Ramos (cell line): Measurements from ENCODE around the gene KCNC1.

Experiments
- in situ Hi-C: fragments of 300-500 bp; cut with MboI; formaldehyde crosslinking; loops from one replicate; pipeline ENCODE4 v1.14.3; 2022; ENCODE audit warnings: low sequenced_read_pairs; ENCODE audit not compliant: unreplicated experiment

The KCNC1 gene

DNA sequence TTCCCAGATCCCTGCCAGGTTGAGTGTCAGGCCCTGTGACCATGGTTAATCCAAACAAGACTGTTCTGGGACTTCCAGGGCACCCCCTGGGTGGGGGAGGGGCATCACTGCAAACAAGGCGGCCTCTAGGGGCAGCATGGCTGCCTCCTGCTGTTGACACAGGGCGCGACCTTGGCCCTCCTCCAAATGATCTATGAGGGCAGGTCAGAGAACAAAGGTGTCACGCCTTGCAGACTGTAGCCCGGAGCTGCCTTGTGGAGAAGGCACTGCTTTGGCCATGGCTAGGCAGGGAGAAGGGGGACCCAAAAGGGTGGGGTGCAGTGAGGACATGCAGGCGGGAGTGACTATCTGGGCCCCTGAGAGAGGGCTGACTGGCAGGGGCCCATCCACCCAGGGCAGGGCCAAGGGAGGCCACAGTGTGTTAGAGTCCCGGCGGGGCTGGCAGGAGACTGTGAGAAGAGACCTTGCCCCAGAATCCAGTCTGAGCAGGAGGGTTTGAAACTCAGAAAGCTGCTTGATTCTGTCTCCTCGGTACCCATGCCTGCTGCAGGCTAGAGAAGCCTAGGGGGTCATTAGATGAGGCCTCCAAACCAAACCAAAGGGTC, 35.6 kb downstream of the KCNC1 start:
- in situ Hi-C loops: no loop called here

- in situ Hi-C loops: no loop called here
Observed at GRCh38 chr11:17770917-17771316, 36.3 kb downstream of the KCNC1 start.

GRCh38 chr11:17771415-17771814, 36.8 kb downstream of the KCNC1 start:
- in situ Hi-C loops: no loop called here

DNA sequence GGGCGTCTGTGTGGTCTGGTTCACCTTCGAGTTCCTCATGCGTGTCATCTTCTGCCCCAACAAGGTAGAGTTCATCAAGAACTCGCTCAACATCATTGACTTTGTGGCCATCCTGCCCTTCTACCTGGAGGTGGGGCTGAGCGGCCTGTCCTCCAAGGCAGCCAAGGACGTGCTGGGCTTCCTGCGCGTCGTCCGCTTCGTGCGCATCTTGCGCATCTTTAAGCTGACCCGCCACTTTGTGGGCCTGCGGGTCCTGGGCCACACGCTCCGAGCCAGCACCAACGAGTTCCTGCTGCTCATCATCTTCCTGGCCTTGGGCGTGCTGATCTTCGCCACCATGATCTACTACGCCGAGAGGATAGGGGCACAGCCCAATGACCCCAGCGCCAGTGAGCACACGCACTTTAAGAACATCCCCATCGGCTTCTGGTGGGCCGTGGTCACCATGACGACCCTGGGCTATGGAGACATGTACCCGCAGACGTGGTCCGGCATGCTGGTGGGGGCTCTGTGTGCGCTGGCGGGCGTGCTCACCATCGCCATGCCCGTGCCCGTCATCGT, 37.3 kb downstream of the KCNC1 start:
- in situ Hi-C loops: no loop called here

DNA sequence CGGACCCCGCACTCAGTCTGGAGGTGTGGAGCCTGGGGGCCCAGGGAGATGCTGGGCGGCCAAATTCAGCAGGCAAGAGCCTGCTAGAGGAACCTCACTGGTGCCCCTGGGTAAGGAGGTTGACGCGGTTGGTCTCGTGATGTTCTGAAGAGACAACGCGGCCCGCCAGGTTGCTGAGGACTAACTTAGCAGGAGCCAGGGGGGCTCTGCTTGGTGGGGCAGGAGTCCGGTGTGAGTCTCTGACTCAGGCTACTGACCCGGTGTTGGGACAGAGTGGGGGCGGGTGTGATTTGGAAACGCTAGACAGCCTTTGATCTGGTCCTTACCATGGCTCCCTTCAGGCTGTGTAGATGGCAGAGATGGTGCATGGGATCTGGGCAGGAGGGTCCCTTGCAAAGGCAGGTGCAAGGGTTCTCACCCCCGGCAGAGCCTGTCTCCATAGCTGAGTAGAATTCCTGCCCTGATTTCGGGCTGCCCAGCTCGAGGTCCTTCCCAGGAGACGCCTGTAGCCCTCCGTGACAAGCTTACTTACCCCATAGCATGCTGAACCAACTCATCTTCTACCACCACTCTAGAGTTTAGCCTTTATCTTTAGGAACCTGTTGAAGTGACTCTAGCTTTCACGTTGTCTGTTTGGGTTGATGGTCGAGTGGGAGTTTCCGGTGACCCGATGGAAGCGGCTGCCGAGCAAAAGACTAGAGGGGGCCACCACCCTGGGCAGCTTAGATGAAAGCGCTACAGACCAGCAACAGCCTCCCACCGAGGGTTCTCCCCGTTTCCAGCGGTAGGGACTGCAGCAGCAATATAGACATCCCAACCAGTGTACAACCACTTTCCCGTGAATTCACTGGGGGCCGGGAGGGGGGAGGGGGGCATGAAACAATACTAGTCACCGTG, 38.4 kb downstream of the KCNC1 start:
- in situ Hi-C loops: no loop called here

GRCh38 chr11:17773674-17774073, 39.1 kb downstream of the KCNC1 start:
- in situ Hi-C loops: no loop called here

- in situ Hi-C loops: no loop called here
Observed at GRCh38 chr11:17774232-17775034, 39.9 kb downstream of the KCNC1 start.

DNA sequence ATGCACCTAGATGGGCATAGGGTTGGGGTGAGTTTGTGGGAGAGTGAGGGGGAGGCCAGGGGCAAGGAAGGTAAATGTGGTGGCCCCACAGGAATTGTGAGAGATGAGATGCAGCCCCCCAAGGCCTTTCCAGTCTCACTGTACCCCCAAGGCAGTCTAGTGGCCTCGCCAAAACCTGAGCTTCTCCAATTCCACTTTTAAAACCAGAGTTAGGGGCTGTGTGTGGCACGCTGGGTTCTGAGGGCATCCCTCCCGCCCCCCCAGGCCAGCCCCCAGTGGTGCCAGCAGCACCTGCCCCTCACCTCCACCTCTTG, 40.4 kb downstream of the KCNC1 start:
- in situ Hi-C loops: no loop called here

- in situ Hi-C loops: no loop called here
Observed at GRCh38 chr11:17775507-17776211, 41.1 kb downstream of the KCNC1 start.

DNA sequence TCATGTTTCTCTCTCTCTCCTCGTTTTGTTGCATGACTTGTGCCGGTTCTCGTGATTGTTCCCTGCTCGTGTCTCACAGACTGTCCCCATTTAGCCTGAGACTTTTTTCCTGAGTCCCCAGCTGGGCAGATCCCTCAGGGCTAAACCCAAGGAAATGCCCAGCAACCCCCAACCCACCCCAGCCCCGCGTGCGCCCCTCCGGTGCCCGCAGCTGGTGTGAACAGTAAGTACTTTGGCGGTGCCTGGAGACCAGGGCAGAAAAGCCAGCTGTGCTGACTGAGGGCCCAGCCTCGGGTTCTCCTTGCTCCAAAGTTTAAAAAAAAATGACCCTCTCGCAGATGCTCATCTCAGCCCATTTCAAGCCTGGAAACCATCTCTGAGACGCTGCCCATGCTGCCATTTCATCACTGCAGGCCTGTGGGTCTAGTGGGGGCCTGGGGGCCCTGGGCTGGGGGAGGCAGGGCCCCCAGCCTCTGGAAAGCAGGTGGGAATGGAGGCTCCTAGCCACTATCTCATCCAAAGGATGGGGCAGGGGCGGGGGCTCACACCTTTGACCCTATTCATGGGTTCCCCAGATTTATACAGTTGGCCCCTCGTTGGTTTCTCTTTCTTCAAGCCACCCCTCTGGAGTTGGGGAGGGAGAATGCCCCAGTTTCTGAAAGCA, 41.8 kb downstream of the KCNC1 start:
- in situ Hi-C loops: no loop called here

GRCh38 chr11:17777086-17777737, 42.6 kb downstream of the KCNC1 start:
- in situ Hi-C loops: no loop called here

GRCh38 chr11:17777738-17778091, 43.1 kb downstream of the KCNC1 start:
- in situ Hi-C loops: no loop called here

DNA sequence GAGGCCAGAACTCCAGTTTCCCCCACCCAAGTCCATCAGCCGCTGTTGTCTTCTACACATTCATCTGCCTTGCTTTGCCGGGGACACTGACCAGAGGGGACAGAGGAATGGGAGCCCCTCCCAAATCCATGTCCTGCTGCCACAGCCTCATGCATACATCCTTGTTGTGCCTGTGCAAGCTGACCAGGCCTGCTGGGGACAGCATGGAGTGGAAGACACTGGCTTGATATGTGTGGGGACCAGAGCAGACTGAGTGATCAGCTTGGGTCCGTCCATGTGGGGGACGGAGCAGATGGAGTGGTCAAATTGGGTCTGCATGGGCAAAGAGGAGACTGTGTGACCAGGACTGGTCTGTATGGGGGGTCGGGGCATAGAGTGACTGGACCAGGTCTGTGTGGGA, 43.8 kb downstream of the KCNC1 start:
- in situ Hi-C loops: no loop called here

DNA sequence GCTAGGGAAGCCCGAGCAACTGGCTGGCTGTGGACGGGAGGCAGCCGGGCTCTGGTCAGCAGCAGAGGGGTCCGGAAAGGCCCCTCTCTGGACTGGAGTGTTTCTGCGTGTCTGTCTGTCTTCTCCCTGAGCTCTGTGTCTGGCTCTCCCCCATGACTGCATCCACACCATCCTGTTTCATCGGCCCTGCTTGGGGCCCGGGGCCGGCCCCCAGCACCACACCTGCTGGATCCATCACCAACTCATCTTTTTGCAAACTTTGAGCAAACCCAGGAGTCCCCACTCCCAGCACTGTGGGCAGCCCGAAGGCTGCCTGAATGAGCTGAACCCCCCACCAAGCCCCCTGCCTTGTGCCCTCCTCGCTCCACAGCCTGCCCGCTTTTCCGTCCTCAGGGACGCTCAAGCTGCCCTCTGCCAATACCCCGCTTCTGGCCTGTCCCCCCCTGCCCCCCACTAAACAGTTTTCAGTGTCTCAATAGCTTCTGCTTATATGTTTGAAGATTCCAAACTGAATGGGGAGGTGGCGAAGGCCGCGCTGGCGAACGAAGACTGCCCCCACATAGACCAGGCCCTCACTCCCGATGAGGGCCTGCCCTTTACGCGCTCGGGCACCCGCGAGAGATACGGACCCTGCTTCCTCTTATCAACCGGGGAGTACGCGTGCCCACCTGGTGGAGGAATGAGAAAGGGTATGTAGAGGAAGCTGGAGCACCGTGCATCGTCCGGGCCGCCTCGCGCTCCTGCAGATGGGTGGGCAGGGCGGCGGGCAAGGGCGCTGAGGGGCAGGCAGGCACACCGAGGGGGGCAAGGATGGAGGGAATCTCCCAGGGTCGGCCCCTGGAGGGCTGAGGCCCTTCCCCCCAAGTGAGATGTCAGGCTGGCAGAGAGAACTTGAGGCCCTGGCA, 44.6 kb downstream of the KCNC1 start:
- in situ Hi-C loops: no loop called here

GRCh38 chr11:17779861-17780594, 45.4 kb downstream of the KCNC1 start:
- in situ Hi-C loops: no loop called here

DNA sequence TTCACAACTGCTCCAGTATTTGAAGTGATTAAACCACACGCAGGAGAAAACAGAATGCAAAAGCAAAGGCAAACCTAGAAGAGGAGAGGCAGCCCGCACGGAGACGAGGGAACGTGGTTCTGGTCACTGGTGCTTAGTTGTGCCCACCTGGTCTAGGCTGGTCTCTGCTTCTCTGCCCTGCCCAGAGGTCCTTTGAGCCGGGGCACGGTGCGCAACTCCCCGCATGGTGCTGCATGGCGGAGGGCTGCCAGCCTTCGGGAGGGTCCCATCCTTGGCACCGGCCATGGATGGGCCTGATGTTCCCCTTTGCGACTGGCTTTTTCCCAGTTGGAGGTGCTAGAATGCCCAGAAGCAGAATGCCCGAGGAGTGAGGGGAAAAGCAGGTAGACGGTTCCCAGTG, 46.1 kb downstream of the KCNC1 start:
- in situ Hi-C loops: no loop called here

DNA sequence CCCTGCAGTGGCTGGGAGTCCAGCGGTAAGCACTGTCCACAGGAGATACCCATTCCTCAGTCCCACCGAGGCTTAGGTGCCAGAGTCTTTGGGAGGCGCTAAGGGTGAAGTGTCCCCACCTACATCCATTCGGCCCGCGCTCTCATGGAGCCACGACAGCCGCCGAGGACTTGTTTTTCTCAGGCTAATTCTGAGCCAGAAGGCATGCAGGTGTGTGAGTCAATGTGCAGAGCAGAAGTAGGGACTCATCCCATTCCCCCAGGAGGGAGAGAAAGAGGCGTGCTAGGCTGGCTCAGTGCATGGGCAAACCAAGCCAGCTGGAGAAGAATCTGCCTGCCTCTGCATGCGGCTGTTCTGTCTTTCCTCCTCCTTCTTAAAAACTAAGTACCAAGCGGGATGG, 46.6 kb downstream of the KCNC1 start:
- in situ Hi-C loops: no loop called here

- in situ Hi-C loops: no loop called here
Observed at GRCh38 chr11:17781626-17782025, 47.0 kb downstream of the KCNC1 start.
